ENCODE measurements around the gene IFNA6.

DNA sequence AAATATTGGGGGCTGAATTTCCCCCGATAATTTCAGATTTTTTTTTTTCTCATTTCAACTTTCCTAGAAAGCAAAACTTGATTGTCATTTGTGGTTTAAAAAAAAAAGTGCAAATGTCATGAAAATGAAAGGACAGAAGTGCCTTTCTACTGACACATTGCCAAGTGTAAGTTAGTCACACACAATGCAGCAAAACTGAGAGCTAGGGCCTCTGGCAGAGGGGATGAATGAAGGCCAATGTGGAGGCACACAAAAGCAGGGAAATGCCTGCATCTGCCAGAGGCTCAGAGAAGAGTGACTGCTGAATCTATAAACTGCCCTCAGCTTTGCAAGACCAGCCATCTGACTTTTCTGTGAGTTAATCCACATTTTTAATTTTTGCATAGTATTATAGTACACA, 38.8 kb downstream of the IFNA6 start:
- TF ChIP-seq, protein P1, sequence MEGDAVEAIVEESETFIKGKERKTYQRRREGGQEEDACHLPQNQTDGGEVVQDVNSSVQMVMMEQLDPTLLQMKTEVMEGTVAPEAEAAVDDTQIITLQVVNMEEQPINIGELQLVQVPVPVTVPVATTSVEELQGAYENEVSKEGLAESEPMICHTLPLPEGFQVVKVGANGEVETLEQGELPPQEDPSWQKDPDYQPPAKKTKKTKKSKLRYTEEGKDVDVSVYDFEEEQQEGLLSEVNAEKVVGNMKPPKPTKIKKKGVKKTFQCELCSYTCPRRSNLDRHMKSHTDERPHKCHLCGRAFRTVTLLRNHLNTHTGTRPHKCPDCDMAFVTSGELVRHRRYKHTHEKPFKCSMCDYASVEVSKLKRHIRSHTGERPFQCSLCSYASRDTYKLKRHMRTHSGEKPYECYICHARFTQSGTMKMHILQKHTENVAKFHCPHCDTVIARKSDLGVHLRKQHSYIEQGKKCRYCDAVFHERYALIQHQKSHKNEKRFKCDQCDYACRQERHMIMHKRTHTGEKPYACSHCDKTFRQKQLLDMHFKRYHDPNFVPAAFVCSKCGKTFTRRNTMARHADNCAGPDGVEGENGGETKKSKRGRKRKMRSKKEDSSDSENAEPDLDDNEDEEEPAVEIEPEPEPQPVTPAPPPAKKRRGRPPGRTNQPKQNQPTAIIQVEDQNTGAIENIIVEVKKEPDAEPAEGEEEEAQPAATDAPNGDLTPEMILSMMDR (IDR thresholded peaks at IDR 0.05; ENCODE audit: insufficient read depth, low read length, poor library complexity, severe bottlenecking) = no peak
- no peak for TF ChIP-seq EZH2phosphoT487 (conservative IDR thresholded peaks at IDR 0.05; ENCODE audit: low read length)
